H9 (cell line): ENCODE measurements around the gene ITGA11. TPM values are rescaled to one million over a fixed set of nuclear protein-coding genes. Genes with fewer than 3 reads are reported as not detected.

Experiments
- DNase-seq: peaks from one replicate; pipeline ENCODE4 v3.0.0-alpha.2; 2017
- H2AFZ ChIP-seq: one replicate; pipeline ENCODE4 v1.6.1; 2013; ENCODE audit warnings: mild to moderate bottlenecking, low read length, control low read depth, moderate library complexity
- H2AK5ac ChIP-seq: 2 replicates; pipeline ENCODE4 v1.6.1; 2013; ENCODE audit warnings: low read length, control low read depth, mixed read lengths; ENCODE audit not compliant: insufficient read length
- H2BK120ac ChIP-seq: one replicate; pipeline ENCODE4 v1.6.1; 2013; ENCODE audit warnings: low read depth, mild to moderate bottlenecking, low read length, control low read depth, inconsistent platforms; ENCODE audit not compliant: poor library complexity, severe bottlenecking
- H2BK12ac ChIP-seq: 2 replicates; pipeline ENCODE4 v1.6.1; 2013; ENCODE audit warnings: low read length, control low read depth, mixed read lengths, low read depth; ENCODE audit not compliant: insufficient read length
- H2BK15ac ChIP-seq: 2 replicates; pipeline ENCODE4 v1.6.1; 2013; ENCODE audit warnings: low read depth, low read length, control low read depth
- H2BK20ac ChIP-seq: one replicate; pipeline ENCODE4 v1.6.1; 2013; ENCODE audit warnings: low read depth, mild to moderate bottlenecking, low read length, control low read depth, inconsistent platforms; ENCODE audit not compliant: poor library complexity, severe bottlenecking
- H2BK5ac ChIP-seq: 2 replicates; pipeline ENCODE4 v1.6.1; 2013; ENCODE audit warnings: low read length, control low read depth, mixed read lengths; ENCODE audit not compliant: insufficient read length
- H3K14ac ChIP-seq: 2 replicates; pipeline ENCODE4 v1.6.1; 2013; ENCODE audit warnings: low read length, control low read depth; ENCODE audit not compliant: insufficient read depth
- H3K18ac ChIP-seq: 2 replicates; pipeline ENCODE4 v1.6.1; 2013; ENCODE audit warnings: low read depth, mild to moderate bottlenecking, mixed read lengths, low read length, control low read depth; ENCODE audit not compliant: insufficient read length
- H3K23ac ChIP-seq: 2 replicates; pipeline ENCODE4 v1.6.1; 2013; ENCODE audit warnings: low read length, control low read depth, mixed read lengths, low read depth; ENCODE audit not compliant: insufficient read length
- H3K23me2 ChIP-seq: 2 replicates; pipeline ENCODE4 v1.6.1; 2013; ENCODE audit warnings: low read depth, mild to moderate bottlenecking, mixed read lengths, low read length, control low read depth; ENCODE audit not compliant: insufficient read length, poor library complexity, severe bottlenecking
- H3K27ac ChIP-seq: 2 replicates; pipeline ENCODE4 v1.5.1; 2013; ENCODE audit warnings: low read length, control low read depth, mixed read lengths, low read depth; ENCODE audit not compliant: insufficient read length
- H3K27me3 ChIP-seq: 2 replicates; pipeline ENCODE4 v1.6.1; 2013; ENCODE audit warnings: low read length, control low read depth, inconsistent platforms; ENCODE audit not compliant: insufficient read depth
- H3K4ac ChIP-seq: 2 replicates; pipeline ENCODE4 v1.6.1; 2013; ENCODE audit warnings: low read depth, mild to moderate bottlenecking, control low read depth, inconsistent platforms, low read length, moderate library complexity
- H3K4me1 ChIP-seq: 2 replicates; pipeline ENCODE4 v1.6.1; 2013; ENCODE audit warnings: low read length, control low read depth, inconsistent platforms; ENCODE audit not compliant: insufficient read depth
- H3K4me2 ChIP-seq: 2 replicates; pipeline ENCODE4 v1.6.1; 2013; ENCODE audit warnings: low read length, control low read depth, mixed read lengths; ENCODE audit not compliant: insufficient read length, insufficient read depth
- H3K56ac ChIP-seq: 2 replicates; pipeline ENCODE4 v1.6.1; 2013; ENCODE audit warnings: low read depth, mild to moderate bottlenecking, mixed read lengths, low read length, control low read depth; ENCODE audit not compliant: insufficient read length
- H3K79me1 ChIP-seq: 2 replicates; pipeline ENCODE4 v1.6.1; 2013; ENCODE audit warnings: low read depth, mild to moderate bottlenecking, moderate library complexity, low read length, control low read depth, inconsistent platforms; ENCODE audit not compliant: insufficient read depth, poor library complexity, severe bottlenecking
- H3K79me2 ChIP-seq: 2 replicates; pipeline ENCODE4 v1.6.1; 2013; ENCODE audit warnings: low read length, control low read depth, inconsistent platforms; ENCODE audit not compliant: insufficient read depth
- H3K9ac ChIP-seq: 2 replicates; pipeline ENCODE4 v1.6.1; 2013; ENCODE audit warnings: low read length, control low read depth, mixed read lengths; ENCODE audit not compliant: insufficient read length; ENCODE audit errors: extremely low read depth
- H3K9me3 ChIP-seq: one replicate; pipeline ENCODE4 v1.6.1; 2013; ENCODE audit warnings: low read depth, low read length, inconsistent platforms; ENCODE audit not compliant: control insufficient read depth
- H3T11ph ChIP-seq: one replicate; pipeline ENCODE4 v1.6.1; 2013; ENCODE audit warnings: mild to moderate bottlenecking, low read length, control low read depth, inconsistent platforms
- H4K20me1 ChIP-seq: one replicate; pipeline ENCODE4 v1.6.1; 2013; ENCODE audit not compliant: control insufficient read depth, insufficient read length, insufficient read depth
- H4K5ac ChIP-seq: 2 replicates; pipeline ENCODE4 v1.6.1; 2013; ENCODE audit warnings: low read depth, mild to moderate bottlenecking, mixed read lengths, low read length, control low read depth; ENCODE audit not compliant: insufficient read length
- H4K8ac ChIP-seq: replicated peaks from 2 replicates; pipeline ENCODE4 v1.6.1; 2013; ENCODE audit warnings: low read length, control low read depth, mixed read lengths, low read depth; ENCODE audit not compliant: insufficient read length
- H4K91ac ChIP-seq: 2 replicates; pipeline ENCODE4 v1.6.1; 2013; ENCODE audit warnings: low read depth, mild to moderate bottlenecking, moderate library complexity, mixed read lengths, low read length, control low read depth; ENCODE audit not compliant: insufficient read length
- H3K27ac Mint-ChIP-seq, 3 experiments: 2 replicates in 2 of 3; 3 replicates in 1 of 3; pipeline ENCODE4 v1.8.0; 2020 to 2021; ENCODE audit warnings: mixed read lengths in 3 of 3, mild to moderate bottlenecking in 1 of 3, moderate library complexity in 1 of 3
- H3K27me3 Mint-ChIP-seq: 2 replicates; pipeline ENCODE4 v1.8.0; 2021; ENCODE audit warnings: low read depth, mild to moderate bottlenecking, moderate library complexity, mixed read lengths
- H3K36me3 Mint-ChIP-seq, 3 experiments: 2 replicates in 2 of 3; 3 replicates in 1 of 3; pipeline ENCODE4 v1.8.0; 2020 to 2021; ENCODE audit warnings: low read depth in 3 of 3, mixed read lengths in 3 of 3; ENCODE audit not compliant: insufficient read depth in 1 of 3
- H3K4me1 Mint-ChIP-seq, 2 experiments: 2 replicates each; pipeline ENCODE4 v1.8.0; 2020; ENCODE audit warnings: mixed read lengths in 2 of 2
- H3K4me3 Mint-ChIP-seq, 2 experiments: 2 replicates in 1 of 2; 3 replicates in 1 of 2; pipeline ENCODE4 v1.8.0; 2020 to 2021; ENCODE audit warnings: mild to moderate bottlenecking in 2 of 2, mixed read lengths in 2 of 2, moderate library complexity in 1 of 2
- H3K9me3 Mint-ChIP-seq, 2 experiments: 2 replicates in 1 of 2; 3 replicates in 1 of 2; pipeline ENCODE4 v1.8.0; 2020; ENCODE audit warnings: mild to moderate bottlenecking in 2 of 2, mixed read lengths in 2 of 2, moderate library complexity in 1 of 2
- CTCF ChIP-seq: fragments of 200-600 bp; sonication (generic); conservative IDR thresholded peaks from 3 replicates; pipeline ENCODE4 v1.8.0; 2021; ENCODE audit warnings: antibody characterized with exemption, mild to moderate bottlenecking
- WGBS: extraction: QIAGEN DNeasy Blood & Tissue Kit; methylation state at CpG from one replicate; pipeline ENCODE4 v1.1.7; 2013; ENCODE audit warnings: missing lambda C conversion rate, low lambda C conversion rate, mixed read lengths; ENCODE audit not compliant: insufficient read length; ENCODE audit errors: extremely low coverage; 5-methylcytosine and 5-hydroxymethylcytosine counted together
- total RNA-seq: library from RNA; stranded (reverse); gene quantifications from 2 replicates; pipeline ENCODE4 v1.2.1, GENCODE V29; 2021

Gene ITGA11
- total RNA-seq, 1 experiment from 2014 or later, result 0.07 TPM

- Histone ChIP-seq H3K4ac (no peak overlapping the region), H3K4me1 (peaks cover 7% of the 10 kb centered on the region; the same call in 1 of the 2 replicates), H3K79me2 (no peaks in the 10 kb centered on the region), H3K9me3 (no peaks in the 10 kb centered on the region), H3K56ac (no peak overlapping the region), H4K20me1 (no peaks in the 10 kb centered on the region), H2BK12ac (no peak overlapping the region), H4K91ac (no peak overlapping the region), H2AFZ (peak overlapping the region; percentile 58), H2BK5ac (no peak overlapping the region), H3K27me3 (no peaks in the 10 kb centered on the region), H3K27ac (no peak overlapping the region), H3K18ac (peak overlapping the region; percentile 8), H3K9ac (peak overlapping the region; percentile 25), H2BK15ac (no peak overlapping the region), H3T11ph (no peak overlapping the region), H2AK5ac (no peak overlapping the region), H3K14ac (peak overlapping the region; percentile 62; the same call in 1 of the 2 replicates), H4K5ac (peak overlapping the region; percentile 10), H2BK120ac (no peak overlapping the region), H4K8ac (peak overlapping the region; percentile 3), H3K23me2 (peaks cover 5% of the 10 kb centered on the region), H2BK20ac (no peak overlapping the region), H3K4me2 (no peak overlapping the region), H3K79me1 (no peaks in the 10 kb centered on the region), H3K23ac (no peak overlapping the region)
- no peak for TF ChIP-seq CTCF
- H3K27ac Mint-ChIP-seq, result peak overlapping the region; percentile 62 to 91 (median 64); a peak in 5 of 7 replicates
- no peaks in the 10 kb centered on the region for H3K27me3 Mint-ChIP-seq
- peaks cover 35 to 45% of the 10 kb centered on the region in 2 experiments for H3K4me1 Mint-ChIP-seq
- no peaks in the 10 kb centered on the region for H3K9me3 Mint-ChIP-seq
- peak overlapping the region in 1 of 2 experiments; percentile 13; a peak in 2 of 5 replicates for H3K4me3 Mint-ChIP-seq
- H3K36me3 Mint-ChIP-seq, result no peaks in the 10 kb centered on the region
- WGBS, result no CpG with 5 or more reads among the region's 11 CpGs
- DNase-seq, result peak; percentile 41
Measured at GRCh38 chr15:68271854-68272471, 160.0 kb downstream of the ITGA11 start.
